Skeletal muscle satellite cell (primary cell): ENCODE data around the gene ARHGEF5.
"Not testable (repeated sequence)": the region's sequence is repeated elsewhere in the genome, so short reads cannot be mapped to it uniquely, and the experiment has no call there.

Experiments used
- H3K27me3 ChIP-seq: 2 replicates; pipeline ENCODE4 v1.7.0; 2013; ENCODE audit warnings: low read length; ENCODE audit not compliant: control insufficient read depth, insufficient read depth
- H3K36me3 ChIP-seq: 2 replicates; pipeline ENCODE4 v1.7.0; 2013; ENCODE audit warnings: mild to moderate bottlenecking, control low read depth, low read length; ENCODE audit not compliant: insufficient read depth
- H3K4me1 ChIP-seq: 2 replicates; pipeline ENCODE4 v1.7.0; 2013; ENCODE audit warnings: low read length; ENCODE audit not compliant: control insufficient read depth, insufficient read depth
- H3K4me2 ChIP-seq: 2 replicates; pipeline ENCODE4 v1.7.0; 2013; ENCODE audit warnings: mild to moderate bottlenecking, low read length
- H3K4me3 ChIP-seq: 2 replicates; pipeline ENCODE4 v1.7.0; 2013; ENCODE audit warnings: low read length
- H3K9ac ChIP-seq: 2 replicates; pipeline ENCODE4 v1.7.0; 2013; ENCODE audit warnings: mild to moderate bottlenecking, low read depth, low read length, moderate library complexity
- H3K9me3 ChIP-seq: replicated peaks from 2 replicates; pipeline ENCODE4 v1.7.0; 2013; ENCODE audit warnings: mild to moderate bottlenecking, control low read depth, low read length

Gene ARHGEF5

DNA sequence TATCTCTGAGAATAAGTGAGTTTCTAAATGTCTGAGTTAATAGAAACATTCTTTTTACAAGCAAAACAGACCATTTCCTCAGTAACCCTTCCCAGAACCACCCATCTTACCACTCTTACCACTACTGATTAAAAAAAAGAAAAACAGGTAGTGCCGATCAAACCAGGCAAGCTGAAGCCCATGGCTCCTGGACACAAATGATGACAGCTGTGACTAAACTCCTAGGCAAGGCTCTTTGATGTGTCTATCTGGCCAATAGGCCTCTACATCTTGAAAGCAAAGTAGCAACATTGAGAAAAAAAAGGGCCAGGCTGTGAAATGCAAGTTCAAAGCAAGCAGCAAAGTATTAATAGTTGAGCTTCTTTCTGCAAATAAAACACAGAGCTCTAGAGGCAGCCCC lies 6.6 kb upstream of the ARHGEF5 start:
- H3K4me1 ChIP-seq, H3K9me3 ChIP-seq, H3K4me2 ChIP-seq, H3K36me3 ChIP-seq, H3K9ac ChIP-seq, H3K27me3 ChIP-seq, H3K4me3 ChIP-seq: not testable (repeated sequence)

DNA sequence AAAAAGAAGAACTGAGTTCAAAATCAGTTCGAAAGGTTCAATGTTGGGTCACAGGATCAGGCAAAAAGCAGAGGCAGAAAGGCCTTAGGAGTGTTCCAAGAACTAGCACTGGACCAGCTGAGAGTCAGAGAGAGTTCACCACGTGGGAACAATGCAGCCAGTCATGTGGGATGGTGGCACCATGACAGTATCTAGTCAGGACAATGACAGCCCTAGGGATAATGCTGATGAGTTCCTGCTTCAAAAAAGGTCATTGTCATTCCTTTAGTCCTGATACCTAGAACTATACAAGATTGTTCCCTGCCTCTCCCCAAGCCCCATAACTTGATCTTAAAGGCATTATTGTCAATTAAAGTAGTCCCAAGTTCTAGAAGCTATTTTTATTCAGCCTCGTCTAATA lies 3.5 kb upstream of the ARHGEF5 start:
- H3K36me3 ChIP-seq, H3K27me3 ChIP-seq, H3K4me2 ChIP-seq, H3K4me1 ChIP-seq, H3K4me3 ChIP-seq, H3K9me3 ChIP-seq, H3K9ac ChIP-seq: not testable (repeated sequence)

DNA sequence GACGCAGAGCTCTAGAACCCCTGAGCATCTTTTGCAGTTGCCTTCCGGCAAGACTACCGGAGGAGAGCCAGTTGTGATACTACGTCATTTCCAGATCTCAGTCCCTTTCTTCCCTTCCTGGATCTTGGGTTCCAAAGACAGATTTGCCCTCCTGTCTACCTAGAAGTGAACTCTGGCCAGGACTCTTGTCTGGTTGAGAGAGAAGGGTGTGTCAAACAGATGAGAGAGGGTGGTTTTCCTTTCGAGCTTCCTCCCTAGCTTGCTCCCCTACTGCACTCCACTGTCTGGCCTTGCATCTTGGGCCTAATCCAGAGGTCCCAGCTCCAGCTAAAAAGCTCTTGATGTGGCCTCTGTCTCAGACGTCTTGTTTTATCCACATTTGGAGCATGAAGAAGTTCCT lies 983 bp downstream of the ARHGEF5 start:
- H3K27me3 ChIP-seq, H3K36me3 ChIP-seq, H3K9ac ChIP-seq, H3K4me2 ChIP-seq, H3K9me3 ChIP-seq, H3K4me3 ChIP-seq, H3K4me1 ChIP-seq: not testable (repeated sequence)

DNA sequence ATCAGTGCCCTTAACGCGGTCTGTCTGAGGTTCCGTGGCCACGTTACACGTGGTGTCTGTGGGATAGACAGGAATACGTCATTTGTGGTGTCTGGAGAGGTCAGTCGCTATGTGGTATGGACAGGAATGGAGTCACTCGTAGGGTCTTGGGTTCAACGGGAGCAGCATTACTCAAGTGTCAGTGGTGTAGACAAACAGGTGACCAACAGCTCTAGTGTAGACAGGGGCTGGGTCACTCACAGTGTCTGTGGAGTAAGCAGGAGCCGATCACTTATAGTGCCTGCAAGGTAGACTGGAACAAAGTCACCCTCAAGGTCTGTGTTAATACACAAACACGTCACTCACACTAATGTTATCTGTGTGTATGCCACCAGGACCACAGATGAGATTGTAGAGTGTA lies 1.7 kb downstream of the ARHGEF5 start:
- H3K27me3 ChIP-seq, H3K9ac ChIP-seq, H3K4me1 ChIP-seq, H3K36me3 ChIP-seq, H3K4me2 ChIP-seq, H3K4me3 ChIP-seq, H3K9me3 ChIP-seq: not testable (repeated sequence)

DNA sequence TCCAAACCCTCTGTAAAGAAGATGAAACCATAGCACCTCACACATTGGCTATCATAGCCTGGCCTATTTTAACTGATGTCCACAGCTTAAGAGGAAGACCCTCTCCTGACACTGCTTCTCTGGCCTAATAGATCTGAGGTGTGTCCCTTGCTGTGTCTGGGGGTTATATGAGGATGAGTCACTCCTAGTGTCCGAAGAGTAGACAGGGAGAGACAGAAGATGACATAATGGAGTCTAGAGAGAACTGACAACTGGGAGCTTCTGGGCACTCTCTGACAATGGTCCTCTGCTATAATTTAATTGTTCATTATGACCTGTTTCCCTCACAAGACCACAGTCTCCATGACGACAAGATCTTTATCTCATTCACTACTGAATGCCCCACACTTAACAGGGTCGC lies 6.9 kb downstream of the ARHGEF5 start:
- H3K9me3 ChIP-seq, H3K9ac ChIP-seq, H3K4me2 ChIP-seq, H3K27me3 ChIP-seq, H3K4me1 ChIP-seq, H3K4me3 ChIP-seq, H3K36me3 ChIP-seq: not testable (repeated sequence)

DNA sequence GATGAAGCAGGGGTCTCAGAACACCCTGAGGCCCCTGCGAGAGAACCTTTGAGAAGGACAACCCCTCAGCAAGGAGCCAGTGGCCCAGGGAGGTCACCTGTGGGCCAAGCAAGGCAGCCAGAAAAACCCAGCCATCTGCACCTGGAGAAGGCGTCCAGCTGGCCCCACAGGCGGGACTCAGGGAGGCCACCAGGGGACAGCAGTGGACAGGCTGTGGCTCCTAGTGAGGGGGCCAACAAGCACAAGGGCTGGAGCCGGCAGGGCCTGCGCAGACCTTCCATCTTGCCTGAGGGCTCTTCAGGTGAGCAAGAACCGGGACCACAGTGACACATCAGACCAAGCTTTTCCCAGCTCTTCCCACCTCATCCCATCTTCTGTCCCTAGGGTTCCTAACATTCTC lies 10.3 kb downstream of the ARHGEF5 start:
- H3K27me3 ChIP-seq, H3K4me1 ChIP-seq, H3K9ac ChIP-seq, H3K9me3 ChIP-seq, H3K36me3 ChIP-seq, H3K4me2 ChIP-seq, H3K4me3 ChIP-seq: not testable (repeated sequence)

DNA sequence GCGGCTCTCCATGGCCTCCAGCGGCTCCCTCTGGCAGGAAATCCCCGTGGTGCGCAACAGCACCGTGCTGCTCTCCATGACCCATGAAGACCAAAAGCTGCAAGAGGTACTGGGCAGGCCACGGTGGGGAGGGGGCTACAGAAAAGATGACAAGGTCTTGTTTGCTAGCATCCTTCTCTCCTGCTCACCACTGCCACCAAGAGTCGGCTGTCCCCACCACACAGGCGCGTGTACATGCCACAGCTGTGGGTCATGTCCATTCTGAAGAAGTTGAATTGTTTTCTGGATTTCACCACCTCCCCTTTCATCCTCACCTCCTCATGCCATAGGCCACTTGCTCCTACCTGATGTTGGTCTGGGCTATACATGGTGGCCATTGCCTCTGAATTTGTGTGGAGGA lies 12.0 kb downstream of the ARHGEF5 start:
- not testable (repeated sequence) for H3K9ac ChIP-seq, H3K27me3 ChIP-seq, H3K4me2 ChIP-seq, H3K4me3 ChIP-seq, H3K36me3 ChIP-seq, H3K4me1 ChIP-seq, H3K9me3 ChIP-seq

DNA sequence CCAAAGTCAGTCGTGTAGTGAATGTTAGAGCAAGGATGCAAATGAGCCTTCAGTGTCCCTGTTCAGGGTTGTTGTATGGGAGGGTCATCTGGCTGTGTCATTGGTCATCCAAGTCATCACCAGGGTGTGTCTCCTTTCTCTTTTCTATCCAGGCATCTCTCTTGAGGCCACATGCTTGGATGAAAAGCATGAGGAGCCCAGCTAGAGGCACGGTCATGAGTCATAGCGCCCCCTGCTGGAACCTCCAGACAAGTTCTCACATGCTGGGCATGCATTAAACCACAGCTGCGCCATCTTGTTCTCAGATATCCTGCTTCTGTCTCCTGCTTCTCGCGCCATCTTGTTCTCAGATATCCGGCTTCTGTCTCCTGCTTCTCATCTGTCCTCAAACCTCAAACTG lies 14.0 kb downstream of the ARHGEF5 start:
- not testable (repeated sequence) for H3K4me3 ChIP-seq, H3K9ac ChIP-seq, H3K4me1 ChIP-seq

DNA sequence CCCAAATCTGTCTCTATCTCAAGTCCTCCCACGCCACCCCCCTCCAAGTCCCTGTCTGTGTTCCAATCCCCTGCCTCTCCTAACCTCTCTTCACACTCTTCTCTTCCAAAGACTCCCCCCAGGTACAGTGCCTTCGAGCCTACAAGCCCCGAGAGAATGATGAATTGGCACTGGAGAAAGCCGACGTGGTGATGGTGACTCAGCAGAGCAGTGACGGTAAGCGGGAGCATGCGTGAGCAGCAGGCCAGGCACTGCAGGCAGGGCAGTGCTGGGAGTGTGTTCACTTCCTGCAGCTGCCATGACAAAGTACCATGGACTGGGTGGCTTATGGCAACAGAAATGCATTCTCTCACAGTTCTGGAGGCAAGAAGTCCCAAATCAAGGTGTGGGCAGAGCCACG lies 23.4 kb downstream of the ARHGEF5 start:
- no peaks in the 10 kb centered on the region for H3K4me1 ChIP-seq
- no peak overlapping the region for H3K4me2 ChIP-seq
- H3K27me3 ChIP-seq, result no peaks in the 10 kb centered on the region
- H3K9ac ChIP-seq, result no peak overlapping the region
- H3K9me3 ChIP-seq, result no peaks in the 10 kb centered on the region
- H3K36me3 ChIP-seq, result no peaks in the 10 kb centered on the region
- no peak overlapping the region for H3K4me3 ChIP-seq

More for the DNA sequence above, 14.0 kb downstream of the ARHGEF5 start:
- not testable (repeated sequence) for H3K27me3 ChIP-seq, H3K9me3 ChIP-seq, H3K4me2 ChIP-seq, H3K36me3 ChIP-seq

DNA sequence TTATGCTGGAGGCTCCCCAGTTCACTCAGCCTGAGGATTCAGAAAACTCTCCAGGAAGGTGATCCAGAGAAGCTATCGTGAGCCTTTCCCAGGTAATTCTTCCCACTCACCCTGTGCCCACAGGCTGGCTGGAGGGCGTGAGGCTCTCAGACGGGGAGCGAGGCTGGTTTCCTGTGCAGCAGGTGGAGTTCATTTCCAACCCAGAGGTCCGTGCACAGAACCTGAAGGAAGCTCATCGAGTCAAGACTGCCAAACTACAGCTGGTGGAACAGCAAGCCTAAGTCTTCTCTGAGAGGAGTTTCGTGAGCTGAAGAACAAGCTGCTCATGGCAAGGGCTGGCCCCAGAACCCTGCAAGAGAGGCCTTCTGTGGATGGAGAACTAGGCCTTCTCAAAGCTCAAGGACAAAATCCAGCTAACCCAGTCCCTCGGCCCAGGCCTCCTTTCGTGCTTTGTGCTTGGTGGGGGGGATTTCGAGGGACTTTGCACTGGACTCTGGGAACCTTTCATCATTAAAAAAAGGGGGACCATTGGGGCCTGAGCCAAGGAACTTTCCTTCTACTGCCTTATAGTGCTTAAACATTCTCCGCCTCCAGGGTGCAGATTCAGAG lies 24.7 kb downstream of the ARHGEF5 start:
- Histone ChIP-seq H3K9me3 (no peaks in the 10 kb centered on the region), H3K4me3 (no peak overlapping the region), H3K36me3 (no peaks in the 10 kb centered on the region), H3K4me1 (peaks cover 3% of the 10 kb centered on the region), H3K27me3 (no peaks in the 10 kb centered on the region), H3K4me2 (no peak overlapping the region), H3K9ac (no peak overlapping the region)

DNA sequence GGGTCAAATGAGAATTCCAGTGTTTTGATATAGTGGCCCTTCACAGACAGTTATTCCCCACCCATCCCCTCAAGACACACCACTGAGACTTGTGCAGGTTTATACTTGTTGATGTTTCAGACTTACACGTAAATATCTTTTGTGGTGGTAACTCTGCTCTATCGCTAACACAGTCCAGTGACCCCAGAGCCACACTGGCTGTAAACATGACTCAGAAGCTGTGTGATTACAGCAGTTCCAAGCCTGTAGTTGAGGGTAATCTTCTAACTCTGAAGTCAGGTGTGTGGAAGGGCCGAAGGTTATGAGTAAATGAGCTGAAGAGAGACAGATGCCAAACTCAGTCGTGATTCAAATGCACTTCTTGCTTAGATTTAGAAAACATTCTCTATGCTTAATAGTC lies 28.9 kb downstream of the ARHGEF5 start:
- no peak overlapping the region for H3K4me3 ChIP-seq
- no peaks in the 10 kb centered on the region for H3K9me3 ChIP-seq
- H3K9ac ChIP-seq, result no peak overlapping the region
- H3K4me2 ChIP-seq, result no peak overlapping the region
- peaks cover 7% of the 10 kb centered on the region for H3K4me1 ChIP-seq
- H3K27me3 ChIP-seq, result no peaks in the 10 kb centered on the region
- no peaks in the 10 kb centered on the region for H3K36me3 ChIP-seq

DNA sequence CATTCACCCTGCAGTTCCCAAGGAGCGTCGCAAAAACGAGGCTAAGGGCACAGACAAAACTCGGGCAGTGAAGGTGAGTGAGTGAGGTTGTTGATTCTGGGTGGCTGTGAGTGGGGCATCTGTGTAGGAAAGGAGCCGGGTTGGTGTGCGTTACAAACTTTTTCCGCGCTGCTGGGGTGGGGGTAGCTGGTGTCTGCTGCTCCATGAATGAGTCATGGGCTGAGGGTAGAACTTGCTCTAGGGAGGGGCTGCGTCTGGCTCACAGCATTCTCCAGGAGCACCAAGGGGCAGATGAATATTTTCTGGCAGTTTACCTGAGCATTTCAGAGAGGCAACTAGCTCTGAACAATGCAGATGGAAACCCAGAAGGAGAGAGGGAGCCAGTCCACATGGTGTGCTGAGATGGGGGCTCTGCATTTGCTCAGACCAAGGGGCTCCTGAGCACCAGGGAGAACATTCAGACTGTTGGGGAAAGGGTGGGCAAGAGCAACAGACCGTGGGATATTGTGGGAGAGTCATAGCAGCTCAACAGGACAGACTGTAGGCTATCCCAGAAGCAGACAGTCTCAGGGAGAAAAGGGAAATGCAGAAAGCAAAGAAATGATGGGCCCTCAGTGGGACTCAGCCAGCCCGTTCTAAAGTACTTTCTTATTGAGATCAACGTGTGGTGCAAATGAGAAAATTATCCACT lies 29.5 kb downstream of the ARHGEF5 start:
- H3K4me3 ChIP-seq, result no peak overlapping the region
- H3K9ac ChIP-seq, result no peak overlapping the region
- H3K4me1 ChIP-seq, result peaks cover 7% of the 10 kb centered on the region
- no peaks in the 10 kb centered on the region for H3K27me3 ChIP-seq
- no peaks in the 10 kb centered on the region for H3K9me3 ChIP-seq
- no peaks in the 10 kb centered on the region for H3K36me3 ChIP-seq
- H3K4me2 ChIP-seq, result no peak overlapping the region
